ENCODE data around the gene ZNF554. TPM values are rescaled to one million over a fixed set of nuclear protein-coding genes. Genes with fewer than 3 reads are reported as not detected.

ZNF554 gene
- total and polyA plus RNA-seq, 4 donors, result 1.1 to 8.8 (median 4.0) TPM

DNA sequence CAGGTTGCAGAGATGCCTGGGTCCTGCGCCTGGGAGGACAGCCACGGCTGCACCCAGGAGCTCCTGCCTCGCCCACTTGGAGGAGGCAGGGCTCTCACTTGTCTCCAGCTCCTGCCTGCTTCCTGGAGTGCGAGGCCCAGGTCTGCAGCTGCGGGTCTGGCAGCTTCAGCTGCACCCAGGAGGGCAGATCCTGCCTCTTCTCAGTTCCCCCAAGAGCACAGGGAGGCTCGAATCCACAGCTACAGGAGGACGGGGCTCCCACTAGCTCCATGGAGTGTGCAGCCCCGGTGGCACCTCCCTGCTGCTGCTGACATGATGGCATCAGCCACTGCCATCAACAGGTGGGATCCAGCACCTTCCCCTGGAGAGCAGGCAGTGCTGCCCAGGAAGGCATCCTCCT, 4.5 kb downstream of the ZNF554 start:
- Histone ChIP-seq H3K4me3 (no peak overlapping the region), H3K9ac (ENCODE audit: insufficient read depth in 1 of 2, low read length in 2 of 2) (no peak overlapping the region), H3K4me1 (ENCODE audit: control insufficient read depth in 5 of 5, insufficient read depth in 5 of 5, low read length in 5 of 5) (peaks cover 0 to 3% (median 0%) of the 10 kb centered on the region in 5 donors), H3K36me3 (ENCODE audit: control insufficient read depth in 4 of 4, insufficient read depth in 4 of 4, low read length in 4 of 4) (peaks cover 0 to 22% (median 17%) of the 10 kb centered on the region in 4 donors), H3K9me3 (ENCODE audit: control insufficient read depth in 4 of 4, insufficient read depth in 3 of 4, low read length in 3 of 4) (peaks cover 0 to 3% (median under 1%) of the 10 kb centered on the region in 4 donors), H3K27me3 (ENCODE audit: control insufficient read depth in 3 of 3, insufficient read depth in 3 of 3, low read length in 2 of 3) (no peaks in the 10 kb centered on the region), H3K27ac (ENCODE audit: low read depth in 1 of 2, low read length in 1 of 2) (no peak overlapping the region)
- DNase-seq (no peak), ATAC-seq (ENCODE audit: insufficient read depth, low FRiP score) (no peak)
- TF ChIP-seq, protein P1, sequence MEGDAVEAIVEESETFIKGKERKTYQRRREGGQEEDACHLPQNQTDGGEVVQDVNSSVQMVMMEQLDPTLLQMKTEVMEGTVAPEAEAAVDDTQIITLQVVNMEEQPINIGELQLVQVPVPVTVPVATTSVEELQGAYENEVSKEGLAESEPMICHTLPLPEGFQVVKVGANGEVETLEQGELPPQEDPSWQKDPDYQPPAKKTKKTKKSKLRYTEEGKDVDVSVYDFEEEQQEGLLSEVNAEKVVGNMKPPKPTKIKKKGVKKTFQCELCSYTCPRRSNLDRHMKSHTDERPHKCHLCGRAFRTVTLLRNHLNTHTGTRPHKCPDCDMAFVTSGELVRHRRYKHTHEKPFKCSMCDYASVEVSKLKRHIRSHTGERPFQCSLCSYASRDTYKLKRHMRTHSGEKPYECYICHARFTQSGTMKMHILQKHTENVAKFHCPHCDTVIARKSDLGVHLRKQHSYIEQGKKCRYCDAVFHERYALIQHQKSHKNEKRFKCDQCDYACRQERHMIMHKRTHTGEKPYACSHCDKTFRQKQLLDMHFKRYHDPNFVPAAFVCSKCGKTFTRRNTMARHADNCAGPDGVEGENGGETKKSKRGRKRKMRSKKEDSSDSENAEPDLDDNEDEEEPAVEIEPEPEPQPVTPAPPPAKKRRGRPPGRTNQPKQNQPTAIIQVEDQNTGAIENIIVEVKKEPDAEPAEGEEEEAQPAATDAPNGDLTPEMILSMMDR (IDR thresholded peaks at IDR 0.05; ENCODE audit: control extremely low read depth, extremely low read depth), result no peak
- WGBS, 2 donors, result 71 to 80% methylated on average over 7 to 8 of the region's 8 CpGs

DNA sequence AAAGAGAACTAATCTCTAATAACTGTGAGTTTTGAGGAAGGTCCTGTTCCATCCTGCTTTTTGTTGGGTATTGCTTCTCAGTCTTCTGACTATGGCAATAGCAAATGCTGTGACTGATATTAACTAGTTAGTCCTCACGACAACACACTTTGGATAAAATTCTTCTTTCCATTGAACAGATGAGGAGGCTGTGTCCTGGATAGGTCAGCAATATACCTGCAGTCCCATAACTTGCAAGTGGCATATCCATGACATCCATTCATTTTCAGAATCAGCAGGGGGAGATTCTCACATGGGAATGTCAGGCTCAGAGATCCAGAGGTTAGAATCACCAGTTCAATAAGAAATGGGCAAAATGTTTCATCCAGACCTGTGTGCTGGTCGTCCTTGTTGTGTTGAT, 7.4 kb downstream of the ZNF554 start:
- 95 to 97% methylated on average over 2 of the region's 2 CpGs for WGBS, 2 donors
- TF ChIP-seq, protein P1 (IDR thresholded peaks at IDR 0.05; ENCODE audit: control extremely low read depth, extremely low read depth), result no peak

GRCh38 chr19:2827840-2828489, 8.3 kb downstream of the ZNF554 start:
- Histone ChIP-seq H3K9me3 (ENCODE audit: control insufficient read depth in 4 of 4, insufficient read depth in 3 of 4, low read length in 3 of 4) (peaks cover 0 to 17% (median 11%) of the 10 kb centered on the region in 4 donors), H3K9ac (ENCODE audit: insufficient read depth in 1 of 2, low read length in 2 of 2) (no peak overlapping the region), H3K4me3 (no peak overlapping the region), H3K36me3 (ENCODE audit: control insufficient read depth in 4 of 4, insufficient read depth in 4 of 4, low read length in 4 of 4) (peaks cover 8 to 30% (median 23%) of the 10 kb centered on the region in 4 donors), H3K4me1 (ENCODE audit: control insufficient read depth in 5 of 5, insufficient read depth in 5 of 5, low read length in 5 of 5) (no peaks in the 10 kb centered on the region), H3K27me3 (ENCODE audit: control insufficient read depth in 3 of 3, insufficient read depth in 3 of 3, low read length in 2 of 3) (no peaks in the 10 kb centered on the region), H3K27ac (ENCODE audit: low read depth in 1 of 2, low read length in 1 of 2) (no peak overlapping the region)
- ATAC-seq (ENCODE audit: insufficient read depth, low FRiP score) (no peak), DNase-seq (no peak)
- TF ChIP-seq, protein P1 (IDR thresholded peaks at IDR 0.05; ENCODE audit: control extremely low read depth, extremely low read depth), result no peak
- WGBS, 2 donors, result 92 to 95% methylated on average over 13 of the region's 13 CpGs

More for the DNA sequence above, 7.4 kb downstream of the ZNF554 start:
- Histone ChIP-seq H3K9ac (ENCODE audit: insufficient read depth in 1 of 2, low read length in 2 of 2) (no peak overlapping the region), H3K9me3 (ENCODE audit: control insufficient read depth in 4 of 4, insufficient read depth in 3 of 4, low read length in 3 of 4) (peaks cover 0 to 9% (median 4%) of the 10 kb centered on the region in 4 donors), H3K27me3 (ENCODE audit: control insufficient read depth in 3 of 3, insufficient read depth in 3 of 3, low read length in 2 of 3) (no peaks in the 10 kb centered on the region), H3K27ac (ENCODE audit: low read depth in 1 of 2, low read length in 1 of 2) (no peak overlapping the region), H3K4me3 (no peak overlapping the region), H3K4me1 (ENCODE audit: control insufficient read depth in 5 of 5, insufficient read depth in 5 of 5, low read length in 5 of 5) (no peaks in the 10 kb centered on the region), H3K36me3 (ENCODE audit: control insufficient read depth in 4 of 4, insufficient read depth in 4 of 4, low read length in 4 of 4) (peaks cover 0 to 22% (median 17%) of the 10 kb centered on the region in 4 donors)
- DNase-seq, result no peak
- ATAC-seq (ENCODE audit: insufficient read depth, low FRiP score), result no peak

Measured in lung (tissue), 12 donors.